ENCODE data around the gene SIKE1.

DNA sequence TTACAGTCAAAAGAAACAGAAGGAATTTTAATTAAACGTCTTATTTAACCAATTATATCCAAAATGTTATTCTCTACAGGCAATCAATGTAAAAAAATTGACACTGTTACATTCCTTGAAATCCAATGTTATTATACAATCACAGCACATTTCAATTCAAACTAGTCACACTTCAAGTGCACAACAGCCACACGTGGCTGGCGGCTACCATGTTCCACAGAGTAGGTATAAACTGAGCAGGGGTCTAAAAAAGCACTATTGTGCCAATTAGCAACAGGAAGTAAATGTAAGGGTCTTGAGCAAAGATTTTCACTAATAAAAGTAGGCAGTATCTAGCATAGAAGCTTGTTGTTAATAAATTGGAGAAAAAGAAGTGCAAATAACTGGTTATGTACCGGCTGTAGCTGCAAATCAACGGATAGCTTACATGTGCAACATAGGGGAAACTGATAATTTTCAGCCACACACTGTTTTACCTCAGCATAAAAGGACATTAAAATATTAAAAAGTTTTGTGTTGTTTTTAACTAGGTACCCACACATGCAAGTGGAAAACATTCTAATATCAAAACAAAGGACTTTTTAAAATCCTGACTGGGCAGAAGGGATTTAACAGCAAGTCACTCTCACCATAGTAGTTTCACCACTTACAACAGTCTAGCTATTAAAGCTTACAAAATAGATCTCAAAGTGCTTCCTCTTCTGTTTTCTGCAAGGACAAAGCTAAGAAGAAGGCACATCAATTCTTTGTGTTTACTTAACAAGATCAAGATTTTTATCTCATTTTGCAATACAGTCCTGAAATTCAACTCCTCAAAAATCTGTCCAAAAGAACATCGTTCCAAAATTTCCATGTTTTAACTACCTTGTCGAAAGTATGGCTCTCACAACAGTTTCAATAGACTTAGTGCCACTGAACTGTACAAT is 25.2 kb downstream of the SIKE1 start:
- TF ChIP-seq CTCF (IDR thresholded peaks at IDR 0.05; ENCODE audit: poor library complexity) (no peak), EZH2phosphoT487 (IDR thresholded peaks at IDR 0.05; ENCODE audit: low read depth, severe bottlenecking, unreplicated experiment) (no peak), EZH2 (IDR thresholded peaks at IDR 0.05; ENCODE audit: borderline replicate concordance) (no peak)

Data from hepatocyte (in vitro differentiated cells).